NT2/D1 (cell line): ENCODE data around the gene SNAPC2.

Source experiments
- SUZ12 ChIP-seq: IDR thresholded peaks from 2 replicates; pipeline ENCODE4 v1.6.1; 2011; ENCODE audit not compliant: insufficient read length, insufficient read depth; ENCODE audit errors: extremely low read depth
- YY1 ChIP-seq: IDR thresholded peaks from 2 replicates; pipeline ENCODE4 v1.6.1; 2011; ENCODE audit not compliant: insufficient read length, insufficient read depth
- ZNF274 ChIP-seq: IDR thresholded peaks from 2 replicates; pipeline ENCODE4 v1.6.1; 2011; ENCODE audit warnings: mild to moderate bottlenecking, low read depth, low read length

DNA sequence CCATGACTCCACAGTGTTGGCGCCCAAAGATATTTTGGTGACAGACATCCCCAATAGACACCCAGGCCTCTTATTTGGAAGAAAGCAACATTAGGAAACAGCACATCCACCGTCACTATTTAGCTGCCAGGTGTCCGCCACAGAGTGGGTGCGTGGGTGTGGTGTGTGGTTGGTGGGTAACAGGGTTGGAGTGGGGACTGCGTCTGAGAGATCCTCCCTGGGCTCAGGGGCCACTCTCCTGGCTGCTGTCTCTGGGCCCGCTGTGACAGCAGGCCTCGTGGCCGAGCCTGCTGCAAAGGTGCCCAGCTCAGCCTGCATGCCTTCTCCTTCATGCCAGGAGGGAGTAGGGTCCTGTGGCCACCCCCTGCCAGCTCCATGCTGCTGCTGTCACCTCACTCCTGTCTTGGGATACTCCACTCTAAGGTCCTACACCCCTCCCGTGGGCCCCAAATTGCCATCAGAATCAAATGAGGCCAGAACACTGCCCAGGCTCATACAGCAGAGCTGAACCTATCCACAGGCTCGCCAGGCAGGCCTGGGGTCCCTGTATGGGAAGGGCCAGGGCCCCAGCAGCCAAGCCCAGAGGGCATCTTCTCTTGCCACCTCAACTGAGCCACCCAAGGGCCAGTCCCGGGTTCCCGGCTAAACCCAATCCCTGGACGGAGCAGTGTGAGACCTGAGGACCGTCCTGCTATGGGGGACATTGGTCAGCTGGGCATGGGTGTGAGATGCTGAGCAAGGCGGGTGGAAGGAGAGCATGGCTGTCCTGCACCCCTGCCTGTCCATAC is 48.1 kb downstream of the SNAPC2 start:
- TF ChIP-seq YY1: no peak
- no peak for TF ChIP-seq SUZ12
- no peak for TF ChIP-seq ZNF274
